IPS DF 6.9 (cell line): ENCODE measurements around the gene UNCX.
"Not testable (repeated sequence)": the region's sequence is repeated elsewhere in the genome, so short reads cannot be mapped to it uniquely, and the experiment has no call there.

Source experiments
- DNase-seq: peaks from one replicate; pipeline ENCODE4 v3.0.0-alpha.2; 2013; ENCODE audit warnings: low read depth, low spot score
- H3K27ac ChIP-seq: one replicate; pipeline ENCODE4 v1.5.1; 2013; ENCODE audit warnings: low read length, control low read depth
- H3K27me3 ChIP-seq: 2 replicates; pipeline ENCODE4 v1.6.1; 2013; ENCODE audit warnings: mild to moderate bottlenecking, low read length; ENCODE audit not compliant: control insufficient read depth, insufficient read depth
- H3K36me3 ChIP-seq: 2 replicates; pipeline ENCODE4 v1.6.1; 2013; ENCODE audit warnings: low read length; ENCODE audit not compliant: control insufficient read depth, insufficient read depth
- H3K4me1 ChIP-seq: 2 replicates; pipeline ENCODE4 v1.6.1; 2013; ENCODE audit warnings: low read length; ENCODE audit not compliant: control insufficient read depth, insufficient read depth
- H3K4me3 ChIP-seq: 2 replicates; pipeline ENCODE4 v1.5.1; 2013; ENCODE audit warnings: mild to moderate bottlenecking, low read length
- H3K9me3 ChIP-seq: 2 replicates; pipeline ENCODE4 v1.6.1; 2013; ENCODE audit warnings: low read length, inconsistent platforms; ENCODE audit not compliant: control insufficient read depth, insufficient read depth
- WGBS: extraction: QIAGEN DNeasy Blood & Tissue Kit; methylation state at CpG from one replicate; pipeline ENCODE4 v1.1.7; 2013; ENCODE audit warnings: mixed read lengths, missing lambda C conversion rate; ENCODE audit not compliant: insufficient read length, insufficient coverage; 5-methylcytosine and 5-hydroxymethylcytosine counted together

The UNCX gene

GRCh38 chr7:1259621-1260243 is 27.1 kb downstream of the UNCX start:
- H3K27me3 ChIP-seq: no peaks in the 10 kb centered on the region
- no peaks in the 10 kb centered on the region for H3K9me3 ChIP-seq
- H3K4me3 ChIP-seq: no peak overlapping the region
- H3K27ac ChIP-seq: no peak overlapping the region
- H3K36me3 ChIP-seq: no peaks in the 10 kb centered on the region
- peaks cover 6% of the 10 kb centered on the region for H3K4me1 ChIP-seq
- no CpG with 5 or more reads among the region's 21 CpGs for WGBS
- DNase-seq: no peak

DNA sequence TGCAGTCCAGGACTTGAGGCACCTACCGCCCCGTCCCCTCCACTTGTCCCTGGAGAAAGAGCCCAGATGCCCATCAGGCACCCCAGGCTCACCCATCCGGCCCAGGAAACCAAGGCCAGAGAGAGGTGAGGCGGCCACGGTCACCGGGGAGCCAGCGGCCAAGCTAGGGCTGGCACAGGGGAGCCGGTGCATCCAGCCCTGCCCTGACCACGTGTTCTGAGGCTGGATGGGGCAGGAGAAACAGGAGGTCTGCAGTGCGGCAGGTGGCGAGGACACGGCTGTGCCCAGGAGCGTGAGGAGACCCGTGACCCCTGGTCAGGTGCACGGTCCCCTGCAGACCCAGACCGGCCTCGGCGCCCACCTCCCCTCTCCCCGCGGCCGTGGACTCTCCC is 27.6 kb downstream of the UNCX start:
- Histone ChIP-seq H3K4me1 (peaks cover 3% of the 10 kb centered on the region), H3K27ac (no peak overlapping the region), H3K36me3 (no peaks in the 10 kb centered on the region), H3K27me3 (no peaks in the 10 kb centered on the region), H3K4me3 (no peak overlapping the region), H3K9me3 (no peaks in the 10 kb centered on the region)
- DNase-seq: no peak
- no CpG with 5 or more reads among the region's 21 CpGs for WGBS

- not testable (repeated sequence) for H3K9me3 ChIP-seq, H3K27me3 ChIP-seq, DNase-seq, H3K4me3 ChIP-seq, H3K36me3 ChIP-seq, H3K4me1 ChIP-seq, H3K27ac ChIP-seq
- no CpG with 5 or more reads among the region's 10 CpGs for WGBS
Measured at GRCh38 chr7:1261036-1261435, 28.4 kb downstream of the UNCX start.

DNA sequence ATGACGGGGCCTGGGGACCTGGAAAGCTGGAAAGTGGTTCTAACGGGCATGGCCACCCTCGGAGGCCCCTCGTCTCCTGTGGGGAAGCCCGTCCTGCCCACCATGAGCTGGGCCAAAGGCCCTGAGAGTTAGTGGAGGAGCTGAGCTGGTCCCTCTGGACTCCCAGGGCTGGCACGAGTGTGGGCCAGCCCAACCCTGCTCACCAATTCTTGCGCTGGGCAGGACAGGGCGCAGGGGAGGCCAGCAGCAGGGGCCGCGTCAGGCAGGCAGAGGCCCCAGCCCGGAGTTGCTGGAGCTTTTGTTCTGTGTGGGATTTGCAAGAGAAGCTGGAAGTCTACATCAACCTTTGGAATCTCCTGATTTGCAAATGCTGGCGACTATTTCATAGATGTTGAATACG is 29.8 kb downstream of the UNCX start:
- H3K27me3 ChIP-seq: no peaks in the 10 kb centered on the region
- H3K36me3 ChIP-seq: no peaks in the 10 kb centered on the region
- no peak overlapping the region for H3K4me3 ChIP-seq
- H3K4me1 ChIP-seq: no peaks in the 10 kb centered on the region
- no peak for DNase-seq
- no peaks in the 10 kb centered on the region for H3K9me3 ChIP-seq
- no peak overlapping the region for H3K27ac ChIP-seq
- no CpG with 5 or more reads among the region's 13 CpGs for WGBS

- H3K36me3 ChIP-seq: no peaks in the 10 kb centered on the region
- H3K27me3 ChIP-seq: no peaks in the 10 kb centered on the region
- H3K27ac ChIP-seq: no peak overlapping the region
- no peaks in the 10 kb centered on the region for H3K9me3 ChIP-seq
- H3K4me1 ChIP-seq: no peaks in the 10 kb centered on the region
- WGBS: no CpG with 5 or more reads among the region's 28 CpGs
- no peak overlapping the region for H3K4me3 ChIP-seq
- DNase-seq: no peak
Measured at GRCh38 chr7:1263391-1263951, 30.8 kb downstream of the UNCX start.

DNA sequence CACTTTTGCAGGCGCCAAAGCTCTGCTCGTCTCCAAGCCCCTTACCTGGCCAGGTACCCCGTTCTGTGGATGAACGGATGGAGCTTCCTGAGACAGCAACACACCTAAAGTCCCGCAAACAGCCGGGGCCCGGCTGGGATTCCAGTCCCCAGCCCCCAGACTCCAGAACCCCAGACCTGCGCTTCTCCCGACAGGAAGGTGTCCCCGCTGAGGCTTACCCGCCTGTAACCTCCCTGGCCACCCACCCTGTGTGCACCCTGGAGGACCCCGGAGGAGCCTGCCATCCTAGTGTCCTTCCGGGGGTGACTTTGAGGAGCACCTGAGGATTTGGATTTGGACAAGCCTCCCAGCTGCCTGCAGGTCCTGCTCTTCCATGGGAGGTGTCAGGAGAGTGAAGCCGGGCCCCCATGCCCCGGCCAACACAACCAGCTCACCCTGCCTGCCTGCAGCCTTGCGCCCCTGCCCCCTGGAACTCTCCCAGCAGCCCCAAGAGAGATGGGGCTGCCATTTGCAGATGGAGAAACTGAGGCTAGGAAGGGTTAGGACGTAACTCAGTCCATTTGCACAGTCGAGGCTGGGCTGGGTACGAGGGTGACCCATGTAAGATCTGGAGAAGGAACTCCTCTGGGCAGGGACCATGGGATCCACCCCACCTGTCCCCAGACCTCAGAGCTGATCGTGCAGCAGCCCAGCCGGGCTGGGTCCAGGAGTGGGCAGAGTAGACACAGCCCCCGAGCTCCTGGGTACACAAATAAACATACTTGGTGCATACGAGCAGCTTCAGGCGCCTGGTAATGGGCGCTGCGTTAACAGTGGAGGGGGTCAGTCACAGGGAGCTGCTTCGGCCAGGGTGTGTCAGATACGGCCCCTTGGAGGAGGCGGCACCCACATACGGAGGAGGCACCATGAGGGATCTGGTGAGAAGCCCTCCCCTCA is 31.9 kb downstream of the UNCX start:
- no peak overlapping the region for H3K27ac ChIP-seq
- H3K36me3 ChIP-seq: no peaks in the 10 kb centered on the region
- no peaks in the 10 kb centered on the region for H3K27me3 ChIP-seq
- no peak overlapping the region for H3K4me3 ChIP-seq
- DNase-seq: no peak
- H3K4me1 ChIP-seq: no peaks in the 10 kb centered on the region
- WGBS: no CpG with 5 or more reads among the region's 30 CpGs
- no peaks in the 10 kb centered on the region for H3K9me3 ChIP-seq

DNA sequence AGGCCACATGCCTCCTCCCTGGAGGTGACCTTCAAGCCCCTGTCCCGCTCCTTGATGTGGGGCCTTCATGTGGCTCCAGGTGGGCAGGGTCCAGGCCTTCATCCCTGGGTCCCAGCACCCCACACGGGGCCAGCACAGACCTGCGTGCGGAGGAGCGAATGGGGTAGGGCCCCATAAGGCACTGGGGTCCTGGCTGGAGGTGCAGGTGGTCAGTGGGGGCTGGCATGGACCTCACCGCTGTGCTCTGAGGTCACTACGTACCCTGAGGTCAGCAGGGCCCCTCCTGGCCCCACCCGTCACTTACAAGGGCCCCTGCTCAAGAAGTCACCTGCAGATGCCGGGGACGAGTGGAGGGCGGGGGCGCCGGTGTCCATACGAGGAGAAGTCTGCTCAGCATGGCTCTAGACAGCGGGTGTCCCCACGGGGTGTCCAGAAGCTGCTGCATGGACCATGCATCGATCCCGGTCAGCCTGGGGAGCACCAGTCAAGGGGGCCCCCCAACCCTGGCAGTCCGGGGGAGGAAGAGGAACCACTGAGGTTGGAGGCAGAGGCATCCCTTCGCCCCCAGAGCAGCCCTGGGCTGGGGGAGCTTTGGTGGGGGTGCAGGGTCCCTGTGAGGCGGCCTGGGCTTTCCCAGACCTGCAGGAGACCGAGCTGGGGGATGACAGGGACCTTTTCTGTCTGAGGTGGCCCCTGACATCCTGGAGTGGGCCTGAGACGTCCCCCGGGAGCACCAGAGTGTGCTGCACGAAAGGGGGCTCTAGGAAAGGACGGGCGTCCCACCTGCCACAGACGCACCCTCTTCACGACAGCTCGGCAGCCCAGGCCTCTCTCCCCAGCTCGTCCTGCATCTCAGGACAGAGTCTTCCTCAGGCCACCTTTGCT is 34.6 kb downstream of the UNCX start:
- WGBS: no CpG with 5 or more reads among the region's 31 CpGs
- no peak for DNase-seq
- no peaks in the 10 kb centered on the region for H3K27me3 ChIP-seq
- no peak overlapping the region for H3K27ac ChIP-seq
- no peak overlapping the region; the same call in 1 of the 2 replicates for H3K4me3 ChIP-seq
- no peaks in the 10 kb centered on the region for H3K9me3 ChIP-seq
- H3K4me1 ChIP-seq: peaks cover 1% of the 10 kb centered on the region; the same call in 1 of the 2 replicates
- no peaks in the 10 kb centered on the region for H3K36me3 ChIP-seq

- H3K27ac ChIP-seq: no peak overlapping the region
- no CpG with 5 or more reads among the region's 27 CpGs for WGBS
- H3K36me3 ChIP-seq: no peaks in the 10 kb centered on the region
- DNase-seq: no peak
- H3K9me3 ChIP-seq: no peaks in the 10 kb centered on the region
- H3K27me3 ChIP-seq: no peaks in the 10 kb centered on the region
- H3K4me1 ChIP-seq: peaks cover 1% of the 10 kb centered on the region; the same call in 1 of the 2 replicates
- no peak overlapping the region for H3K4me3 ChIP-seq
Measured at GRCh38 chr7:1268076-1268815, 35.6 kb downstream of the UNCX start.

DNA sequence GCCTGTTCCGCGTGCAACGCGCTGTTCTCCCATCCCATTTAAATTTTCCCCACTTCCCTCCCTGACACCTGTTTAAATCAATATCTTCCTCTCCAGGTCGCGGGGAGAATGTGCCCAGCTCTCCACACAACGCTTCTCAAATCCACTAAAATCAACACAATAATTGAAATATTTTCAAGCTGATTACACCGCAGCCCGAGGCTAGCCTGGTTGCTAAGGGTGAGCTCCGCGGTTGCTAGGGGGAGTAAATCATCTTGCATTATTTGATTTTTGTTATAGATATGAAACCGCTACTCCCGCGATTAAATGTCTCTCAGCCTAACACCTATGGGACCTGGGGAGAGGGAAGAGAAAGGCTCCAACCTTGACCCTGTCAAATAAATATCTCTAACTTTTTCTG is 36.2 kb downstream of the UNCX start:
- WGBS: no CpG with 5 or more reads among the region's 14 CpGs

More for the DNA sequence above, 36.2 kb downstream of the UNCX start:
- Histone ChIP-seq H3K9me3 (no peaks in the 10 kb centered on the region), H3K36me3 (no peaks in the 10 kb centered on the region), H3K4me1 (peaks cover 1% of the 10 kb centered on the region; the same call in 1 of the 2 replicates), H3K27me3 (no peaks in the 10 kb centered on the region), H3K4me3 (no peak overlapping the region), H3K27ac (no peak overlapping the region)
- no peak for DNase-seq
